A673 (cell line): Measurements from ENCODE around the gene SMARCD2.

ENCODE experiments used
- EZH2 ChIP-seq: fragments of 200-600 bp; sonication (generic); IDR thresholded peaks from 2 replicates; pipeline ENCODE4 v1.6.1; 2017; ENCODE audit warnings: borderline replicate concordance, low read depth, mild to moderate bottlenecking, mixed read lengths, antibody characterized with exemption, low read length; ENCODE audit not compliant: poor library complexity, severe bottlenecking
- TF ChIP-seq, protein P1 (sequence below): fragments of 300-800, 200-600 bp; sonication (generic); conservative IDR thresholded peaks from 2 replicates; pipeline ENCODE4 v1.5.1; 2017; ENCODE audit warnings: low read depth, mild to moderate bottlenecking, antibody characterized with exemption, low read length, moderate library complexity, mixed read lengths

DNA sequence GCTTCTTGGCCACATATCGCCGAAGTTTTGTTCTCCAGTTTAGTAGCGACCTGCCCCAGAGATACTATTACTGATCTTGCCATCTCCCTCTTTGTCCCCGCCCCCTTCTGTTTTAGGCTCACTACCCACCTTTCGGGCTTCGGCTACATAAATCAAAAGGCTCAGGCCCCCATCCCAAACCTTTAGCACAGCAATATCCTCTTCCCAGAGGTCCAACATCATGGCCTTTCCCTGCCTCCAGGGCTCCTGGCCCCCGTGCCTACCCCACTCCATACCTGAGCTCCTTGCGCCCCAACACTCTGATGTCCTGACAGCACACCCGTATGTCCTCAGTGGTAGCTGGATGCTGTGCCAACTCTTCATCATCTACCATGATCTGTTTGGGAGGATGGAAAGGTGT, 18.1 kb downstream of the SMARCD2 start:
- TF ChIP-seq, protein P1, sequence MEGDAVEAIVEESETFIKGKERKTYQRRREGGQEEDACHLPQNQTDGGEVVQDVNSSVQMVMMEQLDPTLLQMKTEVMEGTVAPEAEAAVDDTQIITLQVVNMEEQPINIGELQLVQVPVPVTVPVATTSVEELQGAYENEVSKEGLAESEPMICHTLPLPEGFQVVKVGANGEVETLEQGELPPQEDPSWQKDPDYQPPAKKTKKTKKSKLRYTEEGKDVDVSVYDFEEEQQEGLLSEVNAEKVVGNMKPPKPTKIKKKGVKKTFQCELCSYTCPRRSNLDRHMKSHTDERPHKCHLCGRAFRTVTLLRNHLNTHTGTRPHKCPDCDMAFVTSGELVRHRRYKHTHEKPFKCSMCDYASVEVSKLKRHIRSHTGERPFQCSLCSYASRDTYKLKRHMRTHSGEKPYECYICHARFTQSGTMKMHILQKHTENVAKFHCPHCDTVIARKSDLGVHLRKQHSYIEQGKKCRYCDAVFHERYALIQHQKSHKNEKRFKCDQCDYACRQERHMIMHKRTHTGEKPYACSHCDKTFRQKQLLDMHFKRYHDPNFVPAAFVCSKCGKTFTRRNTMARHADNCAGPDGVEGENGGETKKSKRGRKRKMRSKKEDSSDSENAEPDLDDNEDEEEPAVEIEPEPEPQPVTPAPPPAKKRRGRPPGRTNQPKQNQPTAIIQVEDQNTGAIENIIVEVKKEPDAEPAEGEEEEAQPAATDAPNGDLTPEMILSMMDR: no peak
- TF ChIP-seq EZH2: no peak
